ENCODE results near the gene GDF10. TPM values are rescaled to one million over a fixed set of nuclear protein-coding genes. Genes with fewer than 3 reads are reported as not detected.

The GDF10 gene
- total RNA-seq, 2 experiments from 2014 or later: 0.16 to 0.22 TPM

GRCh38 chr10:47301833-47302232 lies 1.8 kb downstream of the GDF10 start:
- Histone ChIP-seq H3K36me3 (ENCODE audit: insufficient read depth, low read length) (no peaks in the 10 kb centered on the region), H3K27ac (ENCODE audit: low read depth in 1 of 2, low read length in 2 of 2) (no peak overlapping the region), H3K9me3 (ENCODE audit: control insufficient read depth in 1 of 2, insufficient read depth in 1 of 2, low read length in 2 of 2) (no peaks in the 10 kb centered on the region), H3K4me1 (ENCODE audit: insufficient read depth, low read length) (peaks cover 36% of the 10 kb centered on the region), H3K27me3 (ENCODE audit: control insufficient read depth in 1 of 2, insufficient read depth in 2 of 2, low read length in 2 of 2) (peaks cover 4% of the 10 kb centered on the region in 2 experiments), H3K4me3 (ENCODE audit: low read length) (no peak overlapping the region)
- Mint-ChIP-seq H3K9me3 (no peaks in the 10 kb centered on the region), H3K27ac (no peak overlapping the region), H3K4me1 (ENCODE audit: low read depth) (peaks cover 50% of the 10 kb centered on the region), H3K27me3 (peaks cover 12% of the 10 kb centered on the region), H3K36me3 (ENCODE audit: low read depth) (no peaks in the 10 kb centered on the region), H3K4me3 (peak overlapping the region; percentile 85)
- DNase-seq (no peak), ATAC-seq (ENCODE audit: poor library complexity) (no peak)
- ChIA-PET POLR2A (interaction anchor here (1.0 kb wide), 1 partner anchor 10 kb away, joined by 4 read pairs; no protein-coding TSS in a partner anchor), CTCF (no interaction called here)
- intact Hi-C loops (cut with DNase I, micrococcal nuclease): loop anchor here in 1 of 2 experiments (1.0 kb wide), 1 partner anchor 9 kb away; no protein-coding TSS in a partner anchor
- no peak for TF ChIP-seq CTCF (IDR thresholded peaks at IDR 0.05)

- Mint-ChIP-seq H3K9me3 (no peaks in the 10 kb centered on the region), H3K27ac (no peak overlapping the region), H3K36me3 (ENCODE audit: low read depth) (no peaks in the 10 kb centered on the region), H3K4me3 (no peak overlapping the region), H3K4me1 (ENCODE audit: low read depth) (peaks cover 59% of the 10 kb centered on the region), H3K27me3 (peaks cover 12% of the 10 kb centered on the region)
- CTCF ChIA-PET: interaction anchor here (0.8 kb wide), 1 partner anchor 38 kb away, joined by 3 read pairs; no protein-coding TSS in a partner anchor
- no peak for DNase-seq
- H3K9me3 ChIP-seq (ENCODE audit: control insufficient read depth in 1 of 2, insufficient read depth in 1 of 2, low read length in 2 of 2): no peaks in the 10 kb centered on the region
- H3K27ac ChIP-seq (ENCODE audit: low read depth in 1 of 2, low read length in 2 of 2): no peak overlapping the region
- no peak for TF ChIP-seq CTCF (IDR thresholded peaks at IDR 0.05)
- POLR2A ChIA-PET: no interaction called here
- no peaks in the 10 kb centered on the region for H3K36me3 ChIP-seq (ENCODE audit: insufficient read depth, low read length)
- no peak for ATAC-seq (ENCODE audit: poor library complexity)
- no peak overlapping the region for H3K4me3 ChIP-seq (ENCODE audit: low read length)
- H3K27me3 ChIP-seq (ENCODE audit: control insufficient read depth in 1 of 2, insufficient read depth in 2 of 2, low read length in 2 of 2): peaks cover 4% of the 10 kb centered on the region in 2 experiments
- H3K4me1 ChIP-seq (ENCODE audit: insufficient read depth, low read length): peaks cover 48% of the 10 kb centered on the region
- intact Hi-C loops (cut with DNase I, micrococcal nuclease): no loop called here
Observed at GRCh38 chr10:47303105-47303504, 3.1 kb downstream of the GDF10 start.

GRCh38 chr10:47303866-47304265 lies 3.9 kb downstream of the GDF10 start:
- Mint-ChIP-seq H3K4me3 (no peak overlapping the region), H3K27ac (no peak overlapping the region), H3K4me1 (ENCODE audit: low read depth) (peaks cover 59% of the 10 kb centered on the region), H3K27me3 (peaks cover 12% of the 10 kb centered on the region), H3K9me3 (no peaks in the 10 kb centered on the region), H3K36me3 (ENCODE audit: low read depth) (no peaks in the 10 kb centered on the region)
- ChIA-PET CTCF (interaction anchor here (0.8 kb wide), 1 partner anchor 37 kb away, joined by 3 read pairs; no protein-coding TSS in a partner anchor), POLR2A (no interaction called here)
- H3K4me3 ChIP-seq (ENCODE audit: low read length): no peak overlapping the region
- peaks cover 4% of the 10 kb centered on the region in 2 experiments for H3K27me3 ChIP-seq (ENCODE audit: control insufficient read depth in 1 of 2, insufficient read depth in 2 of 2, low read length in 2 of 2)
- no peaks in the 10 kb centered on the region for H3K9me3 ChIP-seq (ENCODE audit: control insufficient read depth in 1 of 2, insufficient read depth in 1 of 2, low read length in 2 of 2)
- no peak for DNase-seq
- no peak for TF ChIP-seq CTCF (IDR thresholded peaks at IDR 0.05)
- ATAC-seq (ENCODE audit: poor library complexity): no peak
- no peaks in the 10 kb centered on the region for H3K36me3 ChIP-seq (ENCODE audit: insufficient read depth, low read length)
- H3K27ac ChIP-seq (ENCODE audit: low read depth in 1 of 2, low read length in 2 of 2): no peak overlapping the region
- intact Hi-C loops (cut with DNase I, micrococcal nuclease): no loop called here
- peaks cover 48% of the 10 kb centered on the region for H3K4me1 ChIP-seq (ENCODE audit: insufficient read depth, low read length)
